Type B pancreatic cell (in vitro differentiated cells): ENCODE measurements around the gene PLN. TPM values are rescaled to one million over a fixed set of nuclear protein-coding genes. Genes with fewer than 3 reads are reported as not detected.

Source experiments
- DNase-seq: peaks from one replicate; pipeline ENCODE4 v3.0.0; 2021; ENCODE audit warnings: mixed read lengths; ENCODE audit not compliant: unreplicated experiment; ENCODE audit errors: extremely low spot score
- H3K27ac Mint-ChIP-seq: 2 replicates; pipeline ENCODE4 v1.8.0; 2021; ENCODE audit warnings: mild to moderate bottlenecking, mixed read lengths
- H3K27me3 Mint-ChIP-seq: 2 replicates; pipeline ENCODE4 v1.8.0; 2021; ENCODE audit warnings: mixed read lengths
- H3K36me3 Mint-ChIP-seq: 2 replicates; pipeline ENCODE4 v1.8.0; 2021; ENCODE audit warnings: mixed read lengths
- H3K4me1 Mint-ChIP-seq: one replicate; pipeline ENCODE4 v1.8.0; 2021; ENCODE audit warnings: mixed read lengths; ENCODE audit not compliant: unreplicated experiment
- H3K4me3 Mint-ChIP-seq: 2 replicates; pipeline ENCODE4 v1.8.0; 2021; ENCODE audit warnings: mild to moderate bottlenecking, mixed read lengths
- H3K9me3 Mint-ChIP-seq: 2 replicates; pipeline ENCODE4 v1.8.0; 2021; ENCODE audit warnings: mixed read lengths
- CTCF ChIP-seq: fragments of 200-600 bp; sonication (generic); conservative IDR thresholded peaks from 2 replicates; pipeline ENCODE4 v1.5.0; 2021; ENCODE audit warnings: antibody characterized with exemption, mild to moderate bottlenecking
- total RNA-seq: library from RNA; stranded (reverse); gene quantifications from 2 replicates; pipeline ENCODE4 v1.2.1, GENCODE V29; 2021; ENCODE audit warnings: low replicate concordance

PLN gene
- total RNA-seq, 1 donor from 2014 or later = 0.24 TPM

DNA sequence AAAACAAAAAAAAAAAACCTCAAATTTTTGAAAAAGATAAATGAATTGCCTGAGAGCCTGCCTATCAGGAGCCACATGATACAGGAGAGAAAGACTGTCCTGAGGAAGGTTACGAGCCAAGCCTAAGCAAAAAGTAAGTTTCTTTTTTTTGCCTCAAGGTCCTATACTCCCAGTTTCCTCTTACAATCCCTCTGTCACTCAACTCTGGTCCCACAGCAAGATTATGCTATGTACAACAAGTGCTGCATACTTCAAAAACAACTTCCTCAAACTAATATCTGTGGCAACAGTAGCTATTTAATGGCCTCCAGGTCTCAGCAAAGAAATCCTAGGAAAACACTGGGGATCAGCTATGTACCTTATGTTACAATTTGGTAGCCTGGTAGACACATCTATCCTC lies 46.8 kb downstream of the PLN start:
- no peak for DNase-seq
- no peak for TF ChIP-seq CTCF
- Mint-ChIP-seq H3K4me3 (no peak overlapping the region), H3K27me3 (no peaks in the 10 kb centered on the region), H3K9me3 (peaks cover 6% of the 10 kb centered on the region), H3K27ac (no peak overlapping the region), H3K4me1 (peaks cover 9% of the 10 kb centered on the region), H3K36me3 (peaks cover 3% of the 10 kb centered on the region)

GRCh38 chr6:118596774-118597320 lies 48.8 kb downstream of the PLN start:
- H3K4me1 Mint-ChIP-seq = no peaks in the 10 kb centered on the region
- H3K36me3 Mint-ChIP-seq = peaks cover 3% of the 10 kb centered on the region
- TF ChIP-seq CTCF = no peak
- H3K9me3 Mint-ChIP-seq = peaks cover 6% of the 10 kb centered on the region
- no peak overlapping the region for H3K4me3 Mint-ChIP-seq
- H3K27me3 Mint-ChIP-seq = no peaks in the 10 kb centered on the region
- no peak for DNase-seq
- no peak overlapping the region for H3K27ac Mint-ChIP-seq

GRCh38 chr6:118597636-118598035 lies 49.5 kb downstream of the PLN start:
- Mint-ChIP-seq H3K36me3 (peaks cover 3% of the 10 kb centered on the region), H3K27ac (no peak overlapping the region), H3K4me3 (no peak overlapping the region), H3K4me1 (no peaks in the 10 kb centered on the region), H3K27me3 (no peaks in the 10 kb centered on the region), H3K9me3 (peaks cover 6% of the 10 kb centered on the region)
- DNase-seq = no peak
- no peak for TF ChIP-seq CTCF

DNA sequence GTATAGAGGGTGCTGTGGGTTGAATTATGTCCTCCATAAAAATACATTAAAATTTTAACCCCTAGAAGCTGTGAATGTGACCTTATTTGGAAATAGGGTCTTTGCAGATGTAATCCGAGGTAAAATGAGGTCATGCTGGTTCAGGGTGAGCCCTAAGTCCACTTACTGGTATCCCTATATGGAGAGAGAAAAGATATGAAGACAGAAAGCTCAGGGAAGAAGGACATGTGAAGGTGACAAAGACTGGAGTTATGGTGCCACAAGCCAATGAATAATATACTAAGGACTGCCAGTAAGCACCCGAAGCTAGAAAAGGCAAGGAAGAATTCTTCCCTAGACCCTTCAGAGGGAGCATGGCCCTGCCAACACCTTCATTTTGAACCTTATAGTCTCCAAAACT lies 50.2 kb downstream of the PLN start:
- no peak for DNase-seq
- peaks cover 3% of the 10 kb centered on the region for H3K36me3 Mint-ChIP-seq
- no peak overlapping the region for H3K4me3 Mint-ChIP-seq
- no peak overlapping the region for H3K27ac Mint-ChIP-seq
- no peak for TF ChIP-seq CTCF
- no peaks in the 10 kb centered on the region for H3K4me1 Mint-ChIP-seq
- H3K27me3 Mint-ChIP-seq = no peaks in the 10 kb centered on the region
- peaks cover 6% of the 10 kb centered on the region for H3K9me3 Mint-ChIP-seq

GRCh38 chr6:118602300-118602699 lies 54.2 kb downstream of the PLN start:
- H3K27me3 Mint-ChIP-seq = no peaks in the 10 kb centered on the region
- H3K4me1 Mint-ChIP-seq = peaks cover 4% of the 10 kb centered on the region
- TF ChIP-seq CTCF = no peak
- H3K4me3 Mint-ChIP-seq = no peak overlapping the region
- H3K27ac Mint-ChIP-seq = no peak overlapping the region
- DNase-seq = no peak
- peaks cover 4% of the 10 kb centered on the region for H3K36me3 Mint-ChIP-seq
- H3K9me3 Mint-ChIP-seq = no peaks in the 10 kb centered on the region

GRCh38 chr6:118603372-118603771 lies 55.3 kb downstream of the PLN start:
- no peaks in the 10 kb centered on the region for H3K9me3 Mint-ChIP-seq
- no peak for DNase-seq

More at GRCh38 chr6:118603372-118603771, 55.3 kb downstream of the PLN start:
- no peak overlapping the region for H3K27ac Mint-ChIP-seq
- TF ChIP-seq CTCF = no peak
- no peak overlapping the region for H3K4me3 Mint-ChIP-seq
- no peaks in the 10 kb centered on the region for H3K27me3 Mint-ChIP-seq
- peaks cover 4% of the 10 kb centered on the region for H3K4me1 Mint-ChIP-seq
- peaks cover 4% of the 10 kb centered on the region for H3K36me3 Mint-ChIP-seq
